ENCODE results near the gene POU2AF2.

Gene POU2AF2, protein sequence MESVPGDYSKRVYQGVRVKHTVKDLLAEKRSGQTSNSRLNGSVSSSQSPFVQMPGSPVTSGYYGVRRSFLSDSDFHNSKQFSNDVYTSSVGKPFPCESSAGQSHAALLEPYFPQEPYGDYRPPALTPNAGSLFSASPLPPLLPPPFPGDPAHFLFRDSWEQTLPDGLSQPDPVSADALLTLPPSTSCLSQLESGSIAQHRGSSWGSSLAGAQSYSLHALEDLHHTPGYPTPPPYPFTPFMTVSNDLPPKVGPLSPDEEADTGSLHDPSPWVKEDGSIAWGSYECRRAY

GRCh38 chr11:111245425-111245824 is at the start of gene POU2AF2:
Gene POU2AF2, plus strand, starts transcription at chr11:111245725. Its CDS starts 129 bp downstream, at chr11:111245854.
- no peak within 1 kb of the TSS for H3K4me3 ChIP-seq (ENCODE audit: low read depth, low read length)
- TF ChIP-seq, protein P1, sequence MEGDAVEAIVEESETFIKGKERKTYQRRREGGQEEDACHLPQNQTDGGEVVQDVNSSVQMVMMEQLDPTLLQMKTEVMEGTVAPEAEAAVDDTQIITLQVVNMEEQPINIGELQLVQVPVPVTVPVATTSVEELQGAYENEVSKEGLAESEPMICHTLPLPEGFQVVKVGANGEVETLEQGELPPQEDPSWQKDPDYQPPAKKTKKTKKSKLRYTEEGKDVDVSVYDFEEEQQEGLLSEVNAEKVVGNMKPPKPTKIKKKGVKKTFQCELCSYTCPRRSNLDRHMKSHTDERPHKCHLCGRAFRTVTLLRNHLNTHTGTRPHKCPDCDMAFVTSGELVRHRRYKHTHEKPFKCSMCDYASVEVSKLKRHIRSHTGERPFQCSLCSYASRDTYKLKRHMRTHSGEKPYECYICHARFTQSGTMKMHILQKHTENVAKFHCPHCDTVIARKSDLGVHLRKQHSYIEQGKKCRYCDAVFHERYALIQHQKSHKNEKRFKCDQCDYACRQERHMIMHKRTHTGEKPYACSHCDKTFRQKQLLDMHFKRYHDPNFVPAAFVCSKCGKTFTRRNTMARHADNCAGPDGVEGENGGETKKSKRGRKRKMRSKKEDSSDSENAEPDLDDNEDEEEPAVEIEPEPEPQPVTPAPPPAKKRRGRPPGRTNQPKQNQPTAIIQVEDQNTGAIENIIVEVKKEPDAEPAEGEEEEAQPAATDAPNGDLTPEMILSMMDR (IDR thresholded peaks at IDR 0.05; ENCODE audit: low read depth, low read length): no peak

- no peak overlapping the region for H3K4me3 ChIP-seq (ENCODE audit: low read depth, low read length)
- TF ChIP-seq, protein P1 (IDR thresholded peaks at IDR 0.05; ENCODE audit: low read depth, low read length): no peak
Observed at GRCh38 chr11:111200010-111200534, 45.5 kb upstream of the POU2AF2 start.

- TF ChIP-seq, protein P1 (IDR thresholded peaks at IDR 0.05; ENCODE audit: low read depth, low read length): no peak
- H3K4me3 ChIP-seq (ENCODE audit: low read depth, low read length): no peak overlapping the region
Observed at GRCh38 chr11:111204211-111204610, 41.3 kb upstream of the POU2AF2 start.

GRCh38 chr11:111205632-111206385 is 39.7 kb upstream of the POU2AF2 start:
- TF ChIP-seq, protein P1 (IDR thresholded peaks at IDR 0.05; ENCODE audit: low read depth, low read length): no peak
- no peak overlapping the region for H3K4me3 ChIP-seq (ENCODE audit: low read depth, low read length)

DNA sequence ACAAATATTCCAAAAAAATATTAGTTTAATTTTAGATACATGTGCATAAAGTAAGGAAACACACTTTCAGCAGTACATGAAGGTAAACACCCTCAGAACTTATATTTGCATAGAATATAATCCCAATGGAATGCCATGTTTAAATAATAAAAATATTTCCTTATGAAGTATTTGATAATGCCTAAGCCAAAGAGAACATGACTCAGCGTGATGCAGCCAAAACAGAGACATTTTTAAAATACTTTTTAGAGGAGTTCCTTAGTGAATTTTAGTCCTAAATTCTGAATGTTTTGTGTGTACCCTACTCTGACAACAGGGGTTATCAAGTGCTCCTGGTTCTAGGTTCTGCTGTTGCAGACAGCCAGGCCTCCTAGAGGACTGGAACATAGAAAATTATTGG is 39.1 kb upstream of the POU2AF2 start:
- TF ChIP-seq, protein P1 (IDR thresholded peaks at IDR 0.05; ENCODE audit: low read depth, low read length): no peak
- no peak overlapping the region for H3K4me3 ChIP-seq (ENCODE audit: low read depth, low read length)

GRCh38 chr11:111207213-111207612 is 38.3 kb upstream of the POU2AF2 start:
- H3K4me3 ChIP-seq (ENCODE audit: low read depth, low read length): no peak overlapping the region
- TF ChIP-seq, protein P1 (IDR thresholded peaks at IDR 0.05; ENCODE audit: low read depth, low read length): no peak

All from WI38 (cell line).